Type B pancreatic cell (in vitro differentiated cells): ENCODE data around the gene STK38L. TPM values are rescaled to one million over a fixed set of nuclear protein-coding genes. Genes with fewer than 3 reads are reported as not detected.

ENCODE experiments used
- DNase-seq: peaks from one replicate; pipeline ENCODE4 v3.0.0; 2021; ENCODE audit warnings: mixed read lengths; ENCODE audit not compliant: unreplicated experiment; ENCODE audit errors: extremely low spot score
- H3K27ac Mint-ChIP-seq: 2 replicates; pipeline ENCODE4 v1.8.0; 2021; ENCODE audit warnings: mild to moderate bottlenecking, mixed read lengths
- H3K27me3 Mint-ChIP-seq: 2 replicates; pipeline ENCODE4 v1.8.0; 2021; ENCODE audit warnings: mixed read lengths
- H3K36me3 Mint-ChIP-seq: 2 replicates; pipeline ENCODE4 v1.8.0; 2021; ENCODE audit warnings: mixed read lengths
- H3K4me1 Mint-ChIP-seq: one replicate; pipeline ENCODE4 v1.8.0; 2021; ENCODE audit warnings: mixed read lengths; ENCODE audit not compliant: unreplicated experiment
- H3K4me3 Mint-ChIP-seq: 2 replicates; pipeline ENCODE4 v1.8.0; 2021; ENCODE audit warnings: mild to moderate bottlenecking, mixed read lengths
- H3K9me3 Mint-ChIP-seq: 2 replicates; pipeline ENCODE4 v1.8.0; 2021; ENCODE audit warnings: mixed read lengths
- total RNA-seq: library from RNA; stranded (reverse); gene quantifications from 2 replicates; pipeline ENCODE4 v1.2.1, GENCODE V29; 2021; ENCODE audit warnings: low replicate concordance
- TF ChIP-seq, protein P1 (sequence below): fragments of 200-600 bp; sonication (generic); conservative IDR thresholded peaks from 2 replicates; pipeline ENCODE4 v1.5.0; 2021; ENCODE audit warnings: antibody characterized with exemption, mild to moderate bottlenecking

STK38L gene
- total RNA-seq, 1 donor from 2014 or later = 43.1 TPM

- H3K27me3 Mint-ChIP-seq = no peaks in the 10 kb centered on the region
- H3K4me1 Mint-ChIP-seq = no peaks in the 10 kb centered on the region
- no peaks in the 10 kb centered on the region for H3K9me3 Mint-ChIP-seq
- H3K27ac Mint-ChIP-seq = no peak overlapping the region
- TF ChIP-seq, protein P1, sequence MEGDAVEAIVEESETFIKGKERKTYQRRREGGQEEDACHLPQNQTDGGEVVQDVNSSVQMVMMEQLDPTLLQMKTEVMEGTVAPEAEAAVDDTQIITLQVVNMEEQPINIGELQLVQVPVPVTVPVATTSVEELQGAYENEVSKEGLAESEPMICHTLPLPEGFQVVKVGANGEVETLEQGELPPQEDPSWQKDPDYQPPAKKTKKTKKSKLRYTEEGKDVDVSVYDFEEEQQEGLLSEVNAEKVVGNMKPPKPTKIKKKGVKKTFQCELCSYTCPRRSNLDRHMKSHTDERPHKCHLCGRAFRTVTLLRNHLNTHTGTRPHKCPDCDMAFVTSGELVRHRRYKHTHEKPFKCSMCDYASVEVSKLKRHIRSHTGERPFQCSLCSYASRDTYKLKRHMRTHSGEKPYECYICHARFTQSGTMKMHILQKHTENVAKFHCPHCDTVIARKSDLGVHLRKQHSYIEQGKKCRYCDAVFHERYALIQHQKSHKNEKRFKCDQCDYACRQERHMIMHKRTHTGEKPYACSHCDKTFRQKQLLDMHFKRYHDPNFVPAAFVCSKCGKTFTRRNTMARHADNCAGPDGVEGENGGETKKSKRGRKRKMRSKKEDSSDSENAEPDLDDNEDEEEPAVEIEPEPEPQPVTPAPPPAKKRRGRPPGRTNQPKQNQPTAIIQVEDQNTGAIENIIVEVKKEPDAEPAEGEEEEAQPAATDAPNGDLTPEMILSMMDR = no peak
- DNase-seq = no peak
- H3K36me3 Mint-ChIP-seq = peaks cover 24% of the 10 kb centered on the region
- no peak overlapping the region for H3K4me3 Mint-ChIP-seq
These were observed 122.5 kb downstream of the STK38L start for GRCh38 chr12:27366621-27367020.

DNA sequence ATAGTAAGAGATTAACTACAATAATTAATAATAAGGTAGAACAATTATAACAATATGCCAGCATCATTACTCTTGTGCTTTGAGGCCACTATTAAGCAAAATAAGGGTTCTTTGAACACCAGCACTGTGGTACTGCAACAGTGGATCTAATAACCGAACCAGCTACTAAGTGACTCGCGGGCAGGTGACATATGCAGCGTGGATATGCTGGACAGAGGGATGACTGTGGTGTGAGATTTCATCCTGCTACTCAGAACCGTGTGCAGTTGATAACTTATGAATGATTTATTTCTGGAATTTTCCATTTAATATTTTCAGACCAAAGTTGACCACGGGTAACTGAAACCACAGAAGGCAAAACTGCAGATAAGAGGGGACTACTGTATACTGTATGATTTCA, 123.0 kb downstream of the STK38L start:
- Mint-ChIP-seq H3K4me1 (no peaks in the 10 kb centered on the region), H3K9me3 (no peaks in the 10 kb centered on the region), H3K4me3 (no peak overlapping the region), H3K27ac (no peak overlapping the region), H3K27me3 (no peaks in the 10 kb centered on the region), H3K36me3 (peaks cover 26% of the 10 kb centered on the region)
- TF ChIP-seq, protein P1 = no peak
- no peak for DNase-seq

Other genes with a start within 250 kb of the STK38L start
- gene TM7SF3, start 229.9 kb upstream of the STK38L start, total RNA-seq = 49.6 and 158 TPM in 2 replicates
- 48.2 and 102 TPM in 2 replicates for gene MED21, start 221.7 kb upstream of the STK38L start, total RNA-seq
- not detected in 2 replicates for gene C12orf71, start 161.7 kb upstream of the STK38L start, total RNA-seq
- gene BMAL2, start 88.5 kb downstream of the STK38L start, total RNA-seq = 10.7 and 34.3 TPM in 2 replicates
- 0.31 TPM in 1 of 2 replicates, not detected in the other for gene SMCO2, start 202.4 kb downstream of the STK38L start, total RNA-seq